ENCODE data around the gene ARPC4.

The ARPC4 gene

DNA sequence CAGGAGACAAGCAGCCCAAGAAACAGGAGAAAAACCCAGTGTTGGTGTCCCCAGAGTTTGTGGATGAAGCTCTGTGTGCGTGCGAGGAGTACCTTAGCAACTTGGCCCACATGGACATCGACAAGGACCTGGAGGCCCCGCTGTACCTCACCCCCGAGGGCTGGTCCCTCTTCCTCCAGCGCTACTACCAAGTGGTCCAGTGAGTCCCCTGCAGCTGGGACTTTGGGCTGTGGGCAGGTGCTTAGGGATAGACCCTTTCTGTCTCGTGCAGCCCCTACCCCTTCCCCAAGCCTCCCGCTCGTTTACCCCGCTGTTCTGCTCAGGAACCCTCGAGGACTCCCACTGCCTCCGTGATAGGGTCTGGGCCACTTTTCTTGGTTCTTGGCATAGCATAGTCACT is 27.7 kb downstream of the ARPC4 start:
- Histone ChIP-seq H3K27ac (ENCODE audit: low read length) (no peak overlapping the region), H4K20me1 (ENCODE audit: insufficient read depth, low read length) (no peaks in the 10 kb centered on the region), H3K27me3 (ENCODE audit: low read depth, low read length) (no peaks in the 10 kb centered on the region), H3K36me3 (replicated peaks; ENCODE audit: low read depth, low read length) (peaks cover 4% of the 10 kb centered on the region), H3K9me3 (ENCODE audit: insufficient read depth, low read length) (no peaks in the 10 kb centered on the region), H3K4me1 (ENCODE audit: low read length) (no peaks in the 10 kb centered on the region), H3K4me3 (ENCODE audit: low read length) (no peak overlapping the region), H3K9ac (ENCODE audit: low read length) (no peak overlapping the region), H2AFZ (ENCODE audit: low read depth, low read length) (no peak overlapping the region), H3K79me2 (ENCODE audit: low read length) (no peaks in the 10 kb centered on the region), H3K4me2 (ENCODE audit: low read length) (no peak overlapping the region)
- TF ChIP-seq CTCF (IDR thresholded peaks at IDR 0.05; ENCODE audit: low read depth, low read length) (no peak), EZH2phosphoT487 (IDR thresholded peaks at IDR 0.05; ENCODE audit: low read depth) (no peak)

DNA sequence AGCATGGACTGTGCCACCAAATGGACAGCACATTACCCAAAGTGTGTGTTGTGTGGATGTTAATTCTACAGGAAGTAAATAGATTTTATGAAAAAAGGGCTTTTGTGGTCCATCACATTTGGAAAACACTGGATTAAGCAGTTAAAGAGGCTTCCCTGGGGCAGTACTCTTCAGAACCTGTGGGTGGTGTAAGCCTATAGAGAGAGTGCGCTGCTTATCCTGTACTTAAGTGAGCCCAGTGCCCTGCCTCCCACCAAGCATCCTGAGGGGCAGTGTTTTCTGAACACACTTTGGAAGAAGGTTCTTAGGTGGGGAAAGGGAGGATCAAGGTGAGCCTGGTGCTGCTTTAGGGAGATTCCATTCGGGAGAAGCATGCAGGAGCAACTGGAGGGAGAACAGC is 28.1 kb downstream of the ARPC4 start:
- H3K4me3 ChIP-seq (ENCODE audit: low read length), result no peak overlapping the region
- H3K27me3 ChIP-seq (ENCODE audit: low read depth, low read length), result no peaks in the 10 kb centered on the region
- TF ChIP-seq CTCF (IDR thresholded peaks at IDR 0.05; ENCODE audit: low read depth, low read length) (peak; percentile 20), EZH2phosphoT487 (IDR thresholded peaks at IDR 0.05; ENCODE audit: low read depth) (no peak)
- H3K9me3 ChIP-seq (ENCODE audit: insufficient read depth, low read length), result no peaks in the 10 kb centered on the region
- no peak overlapping the region for H2AFZ ChIP-seq (ENCODE audit: low read depth, low read length)
- H3K9ac ChIP-seq (ENCODE audit: low read length), result no peak overlapping the region
- H3K27ac ChIP-seq (ENCODE audit: low read length), result no peak overlapping the region
- H3K36me3 ChIP-seq (replicated peaks; ENCODE audit: low read depth, low read length), result peaks cover 4% of the 10 kb centered on the region
- H3K4me1 ChIP-seq (ENCODE audit: low read length), result no peaks in the 10 kb centered on the region
- no peaks in the 10 kb centered on the region for H3K79me2 ChIP-seq (ENCODE audit: low read length)
- H4K20me1 ChIP-seq (ENCODE audit: insufficient read depth, low read length), result no peaks in the 10 kb centered on the region
- H3K4me2 ChIP-seq (ENCODE audit: low read length), result no peak overlapping the region

DNA sequence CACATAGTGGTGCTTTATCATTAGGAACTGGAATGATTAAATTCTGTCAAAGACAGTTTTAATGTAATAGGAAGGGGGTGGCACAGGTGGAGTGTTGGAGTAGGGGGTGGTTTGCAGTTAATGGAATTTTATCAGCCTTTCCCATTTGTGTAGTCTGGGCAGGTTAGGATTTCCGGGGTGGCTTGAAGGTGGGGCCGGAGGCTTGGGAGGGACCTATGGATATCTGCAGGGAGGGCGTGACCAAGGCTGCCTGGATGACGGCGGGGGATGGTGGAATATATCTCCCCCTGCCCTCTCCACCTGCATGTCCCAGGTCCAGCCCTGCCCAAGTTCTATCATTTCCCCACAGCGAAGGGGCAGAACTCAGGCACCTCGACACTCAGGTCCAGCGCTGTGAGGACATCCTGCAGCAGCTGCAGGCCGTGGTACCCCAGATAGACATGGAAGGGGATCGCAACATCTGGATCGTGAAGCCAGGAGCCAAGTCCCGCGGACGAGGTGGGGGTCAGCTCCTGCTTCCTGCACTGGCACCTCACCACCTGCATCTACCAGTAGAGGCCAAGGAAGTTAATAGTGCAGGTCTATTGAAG is 32.7 kb downstream of the ARPC4 start:
- no peaks in the 10 kb centered on the region for H3K36me3 ChIP-seq (replicated peaks; ENCODE audit: low read depth, low read length)
- H3K27ac ChIP-seq (ENCODE audit: low read length), result no peak overlapping the region
- H3K4me3 ChIP-seq (ENCODE audit: low read length), result no peak overlapping the region
- no peaks in the 10 kb centered on the region for H3K79me2 ChIP-seq (ENCODE audit: low read length)
- H3K4me1 ChIP-seq (ENCODE audit: low read length), result no peaks in the 10 kb centered on the region
- TF ChIP-seq CTCF (IDR thresholded peaks at IDR 0.05; ENCODE audit: low read depth, low read length) (no peak), EZH2phosphoT487 (IDR thresholded peaks at IDR 0.05; ENCODE audit: low read depth) (no peak)
- H3K9ac ChIP-seq (ENCODE audit: low read length), result no peak overlapping the region
- H3K27me3 ChIP-seq (ENCODE audit: low read depth, low read length), result no peaks in the 10 kb centered on the region
- no peaks in the 10 kb centered on the region for H4K20me1 ChIP-seq (ENCODE audit: insufficient read depth, low read length)
- H3K4me2 ChIP-seq (ENCODE audit: low read length), result no peak overlapping the region
- H3K9me3 ChIP-seq (ENCODE audit: insufficient read depth, low read length), result no peaks in the 10 kb centered on the region
- H2AFZ ChIP-seq (ENCODE audit: low read depth, low read length), result no peak overlapping the region

DNA sequence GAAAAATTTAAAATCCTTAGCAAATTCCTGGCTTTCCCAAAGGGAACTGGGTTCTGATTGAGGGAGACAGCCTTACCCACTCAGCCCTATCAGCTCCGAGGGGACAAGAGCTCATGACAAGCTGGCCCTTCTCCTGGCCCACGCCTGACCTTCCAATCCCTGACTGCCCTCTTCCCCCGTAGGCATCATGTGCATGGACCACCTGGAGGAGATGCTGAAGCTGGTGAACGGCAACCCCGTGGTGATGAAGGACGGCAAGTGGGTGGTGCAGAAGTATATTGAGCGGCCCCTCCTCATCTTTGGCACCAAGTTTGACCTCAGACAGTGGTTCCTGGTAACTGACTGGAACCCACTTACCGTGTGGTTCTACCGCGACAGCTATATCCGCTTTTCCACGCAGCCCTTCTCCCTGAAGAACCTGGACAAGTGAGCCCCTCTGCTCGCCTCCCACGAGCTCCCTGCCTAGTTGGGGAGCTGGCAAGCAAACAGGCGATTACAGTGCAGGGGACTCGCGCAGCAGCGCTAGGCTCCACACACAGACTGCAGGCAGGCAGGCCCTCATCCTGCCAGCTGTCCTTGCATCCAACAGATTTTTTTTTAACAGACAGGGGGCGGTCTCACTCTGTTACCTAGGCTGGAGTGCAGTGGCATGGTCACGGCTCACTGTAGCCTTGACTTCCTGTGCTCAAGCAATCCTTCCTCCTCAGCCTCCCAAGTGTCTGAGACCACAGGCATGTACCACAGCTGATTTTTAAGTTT is 34.1 kb downstream of the ARPC4 start:
- no peak overlapping the region for H3K4me3 ChIP-seq (ENCODE audit: low read length)
- H3K4me1 ChIP-seq (ENCODE audit: low read length), result no peaks in the 10 kb centered on the region
- no peak overlapping the region for H3K9ac ChIP-seq (ENCODE audit: low read length)
- no peaks in the 10 kb centered on the region for H3K27me3 ChIP-seq (ENCODE audit: low read depth, low read length)
- no peak overlapping the region for H2AFZ ChIP-seq (ENCODE audit: low read depth, low read length)
- H3K4me2 ChIP-seq (ENCODE audit: low read length), result no peak overlapping the region
- peaks cover 2% of the 10 kb centered on the region for H3K36me3 ChIP-seq (replicated peaks; ENCODE audit: low read depth, low read length)
- TF ChIP-seq EZH2phosphoT487 (IDR thresholded peaks at IDR 0.05; ENCODE audit: low read depth), result no peak
- TF ChIP-seq CTCF (IDR thresholded peaks at IDR 0.05; ENCODE audit: low read depth, low read length), result peak; percentile 26
- H4K20me1 ChIP-seq (ENCODE audit: insufficient read depth, low read length), result no peaks in the 10 kb centered on the region
- no peaks in the 10 kb centered on the region for H3K9me3 ChIP-seq (ENCODE audit: insufficient read depth, low read length)
- H3K27ac ChIP-seq (ENCODE audit: low read length), result no peak overlapping the region
- H3K79me2 ChIP-seq (ENCODE audit: low read length), result no peaks in the 10 kb centered on the region

Data from OCI-LY3 (cell line).